GM21526 (cell line): ENCODE data around the gene GSE1.

Experiments used
- ATAC-seq: cut with Tn5 transposase; IDR thresholded peaks from one replicate; pipeline ENCODE4 v1.9.1; 2021; ENCODE audit warnings: moderate library complexity; ENCODE audit not compliant: unreplicated experiment, low FRiP score

The GSE1 gene

GRCh38 chr16:85573696-85574641, 39.2 kb upstream of the GSE1 start:
- no peak for ATAC-seq

DNA sequence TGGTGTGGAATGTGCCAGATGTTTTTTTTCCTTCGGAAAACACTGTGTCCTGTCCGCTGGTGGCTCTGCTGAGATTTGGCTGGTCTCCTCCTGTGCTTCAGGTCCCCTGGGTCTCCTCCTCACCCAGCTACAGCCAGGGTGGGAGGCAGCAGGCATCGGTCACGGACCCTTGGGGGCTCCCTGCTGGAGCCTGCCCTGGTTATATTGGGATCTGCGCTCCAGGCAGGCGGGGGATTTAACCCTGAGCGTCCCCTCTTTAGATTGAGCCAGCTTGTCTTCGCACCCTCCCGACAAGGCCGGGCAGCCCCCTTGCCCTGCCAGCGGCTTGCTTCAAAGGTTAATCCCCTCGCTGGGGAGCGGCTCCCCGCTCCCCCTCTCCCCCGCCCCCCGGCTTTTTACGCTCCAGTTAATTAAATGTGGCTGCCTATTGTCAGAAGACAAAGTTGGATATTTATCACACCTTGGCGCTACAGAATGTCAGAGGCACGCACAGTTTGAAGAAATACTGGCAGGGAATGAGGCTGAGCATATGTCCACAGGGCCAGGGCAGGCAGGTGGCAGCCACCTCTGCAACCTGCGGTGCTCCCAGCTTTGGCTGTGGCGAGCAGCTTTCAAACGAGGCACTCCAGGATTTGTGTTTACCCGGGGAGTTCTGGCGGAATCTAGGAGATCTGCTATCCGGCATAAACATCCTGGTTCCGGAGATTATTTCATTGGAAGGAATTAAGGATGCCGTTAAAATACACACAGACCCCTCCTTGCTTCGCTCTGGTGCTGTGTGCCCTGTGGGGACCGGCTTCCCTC, 38.2 kb upstream of the GSE1 start:
- no peak for ATAC-seq

DNA sequence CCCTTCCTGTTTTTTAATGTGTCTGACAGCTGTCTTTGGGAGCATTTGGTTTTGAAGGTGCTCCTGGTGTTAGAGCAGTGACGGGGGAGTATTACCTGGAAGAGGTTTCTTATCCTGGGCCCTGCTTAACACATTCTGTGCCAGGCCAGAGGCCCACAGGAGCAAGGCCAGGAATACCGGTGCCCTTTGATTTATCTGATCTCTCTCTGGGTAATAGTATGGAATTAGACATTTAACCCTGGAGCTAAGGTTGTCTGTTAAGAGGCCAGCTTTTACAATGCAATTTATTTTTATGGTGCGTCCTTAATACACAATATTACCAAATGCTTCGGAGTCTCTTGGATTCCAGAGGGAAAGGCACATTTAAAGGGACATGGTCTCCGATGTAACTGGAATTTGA, 37.2 kb upstream of the GSE1 start:
- ATAC-seq, result no peak

GRCh38 chr16:85576944-85577343, 36.2 kb upstream of the GSE1 start:
- ATAC-seq, result no peak

- ATAC-seq, result no peak
Observed at GRCh38 chr16:85577899-85578598, 35.1 kb upstream of the GSE1 start.

- no peak for ATAC-seq
Observed at GRCh38 chr16:85578599-85578948, 34.5 kb upstream of the GSE1 start.

DNA sequence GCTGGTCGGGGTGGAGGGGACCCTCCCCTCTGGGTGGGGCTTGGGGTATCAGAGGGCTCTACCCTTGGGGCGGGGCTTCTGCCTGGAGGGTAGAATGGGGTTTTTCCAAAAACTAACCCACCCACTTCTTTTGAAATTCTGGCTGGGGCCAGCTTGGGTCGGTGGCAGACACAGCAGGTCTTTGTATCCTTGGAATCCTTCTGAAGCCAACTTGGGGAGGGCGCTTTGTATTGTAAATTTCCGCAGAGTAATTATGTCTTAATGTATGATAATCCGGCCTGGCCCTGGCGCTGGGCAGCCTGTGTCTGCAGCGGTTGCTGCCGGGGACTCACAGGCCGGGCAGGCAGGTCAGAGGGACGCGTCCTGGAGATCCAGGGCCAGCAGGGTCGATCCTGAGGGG, 33.9 kb upstream of the GSE1 start:
- no peak for ATAC-seq

DNA sequence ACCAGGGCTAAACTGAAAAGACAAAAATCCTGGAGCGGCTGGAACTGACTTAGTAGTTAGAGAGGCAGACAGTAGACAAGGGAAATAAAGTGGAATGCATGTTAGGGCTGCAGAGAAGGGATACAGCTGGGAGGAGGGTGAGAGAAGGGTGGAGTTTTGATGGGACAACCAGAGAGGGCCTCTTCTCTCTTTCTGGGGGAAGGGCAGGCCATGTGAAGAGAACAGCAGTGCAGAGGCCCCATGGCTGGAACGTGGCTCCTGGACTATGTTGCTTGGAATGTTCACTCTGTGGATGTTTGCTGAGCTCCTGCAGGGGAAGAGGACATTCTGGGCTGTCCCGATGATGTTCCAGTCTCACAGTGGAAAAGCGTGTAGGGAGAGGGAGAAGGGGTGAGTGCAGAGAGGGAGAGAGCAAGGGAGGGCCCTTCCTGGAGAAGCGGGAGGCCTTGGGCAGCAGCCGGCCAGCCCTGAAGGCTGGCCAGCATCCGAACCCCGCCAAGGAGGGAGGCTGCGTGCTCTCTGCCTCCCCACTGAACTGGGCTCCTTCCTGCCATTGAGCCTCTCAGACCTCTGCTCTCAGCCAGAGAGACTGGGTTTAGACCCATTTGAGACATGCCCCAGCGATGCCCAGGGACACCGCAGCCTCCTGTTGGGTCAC, 33.1 kb upstream of the GSE1 start:
- no peak for ATAC-seq

DNA sequence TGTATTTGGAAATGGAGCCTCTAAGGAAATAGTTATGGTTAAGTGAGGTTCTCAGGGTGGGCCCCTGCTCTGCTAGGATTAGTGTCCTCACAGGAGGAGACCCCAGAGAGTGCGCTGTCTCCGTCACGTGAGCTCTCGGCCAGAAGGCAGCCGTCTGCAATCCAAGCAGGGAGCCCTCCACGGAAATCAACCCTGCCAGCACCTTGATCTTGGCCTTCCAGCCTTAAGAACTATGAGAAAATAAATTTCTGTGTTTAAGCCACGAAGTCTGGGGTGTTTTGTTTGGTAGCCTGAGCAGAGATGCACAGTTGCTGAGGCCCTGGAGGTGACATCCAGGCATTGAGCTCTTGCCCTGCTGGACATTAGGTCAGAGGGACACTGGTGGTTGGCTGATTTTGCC, 32.4 kb upstream of the GSE1 start:
- ATAC-seq, result no peak

DNA sequence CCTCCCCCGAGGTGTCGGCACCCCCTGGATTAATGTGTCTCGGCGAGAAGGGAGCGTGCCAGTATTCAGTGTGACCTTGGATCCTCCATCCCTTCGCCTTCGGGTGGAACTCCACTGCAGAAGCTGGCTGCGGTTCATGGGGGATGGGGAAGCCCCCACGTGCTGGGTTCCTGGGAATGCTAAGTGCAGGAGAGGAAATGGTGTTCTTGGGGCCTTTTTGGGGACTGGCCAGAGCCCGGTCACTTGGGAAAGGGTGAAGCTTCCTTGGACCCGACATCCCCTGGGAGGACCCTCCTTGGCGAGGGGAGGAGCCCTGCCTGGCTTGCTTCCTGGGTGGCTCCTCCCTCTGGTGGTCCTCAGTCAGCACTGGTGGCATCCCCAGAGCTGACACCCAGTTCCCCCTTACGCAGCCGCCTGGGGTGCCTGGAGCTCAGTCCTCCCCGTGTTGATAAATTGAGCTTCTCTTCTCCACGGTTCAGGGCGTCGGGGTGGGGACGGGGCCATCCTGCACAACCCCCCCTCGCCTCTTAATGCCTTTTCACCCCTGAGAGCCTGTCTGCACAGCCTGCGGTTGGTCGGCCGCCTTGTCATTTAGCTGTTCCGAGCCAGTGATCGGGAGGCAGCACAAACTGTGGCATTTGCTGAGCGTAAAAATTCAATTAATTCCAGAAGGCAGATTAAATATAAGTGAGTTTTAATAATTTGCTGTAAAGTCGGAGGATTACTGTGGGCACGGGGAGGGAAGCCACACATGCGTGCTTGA, 30.7 kb upstream of the GSE1 start:
- ATAC-seq, result no peak

DNA sequence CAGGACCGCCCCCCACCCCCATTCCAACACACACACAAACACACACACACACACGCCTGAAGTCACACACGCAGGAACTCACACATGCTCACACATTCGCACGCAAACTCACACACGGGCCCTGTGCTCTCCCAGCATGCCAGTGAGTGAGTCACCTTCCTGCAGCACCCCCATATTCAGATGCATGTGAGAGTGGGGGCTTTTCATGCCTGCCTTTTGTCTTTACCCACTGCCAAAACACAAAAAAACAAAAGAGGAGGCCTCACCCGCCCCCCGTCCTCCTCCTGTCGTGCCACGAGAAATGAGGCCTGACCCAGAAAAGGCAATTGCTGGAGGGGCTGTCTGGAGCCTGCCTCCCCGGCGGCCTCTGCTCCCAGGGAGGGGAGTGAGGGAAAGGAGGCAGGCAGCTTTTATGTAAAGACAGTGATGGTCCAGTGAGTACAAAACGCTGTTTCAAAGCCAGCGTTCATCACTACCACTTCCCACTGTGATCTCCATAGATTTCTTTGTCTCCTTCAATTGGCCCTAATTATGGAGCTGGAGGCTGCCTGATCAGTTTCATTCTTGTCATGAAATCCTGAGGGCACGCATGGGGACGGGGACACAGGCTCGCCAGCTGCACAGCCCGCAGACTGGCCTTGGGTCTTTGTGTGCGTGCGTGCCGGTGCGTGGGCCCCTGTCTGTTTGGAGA, 29.5 kb upstream of the GSE1 start:
- no peak for ATAC-seq

DNA sequence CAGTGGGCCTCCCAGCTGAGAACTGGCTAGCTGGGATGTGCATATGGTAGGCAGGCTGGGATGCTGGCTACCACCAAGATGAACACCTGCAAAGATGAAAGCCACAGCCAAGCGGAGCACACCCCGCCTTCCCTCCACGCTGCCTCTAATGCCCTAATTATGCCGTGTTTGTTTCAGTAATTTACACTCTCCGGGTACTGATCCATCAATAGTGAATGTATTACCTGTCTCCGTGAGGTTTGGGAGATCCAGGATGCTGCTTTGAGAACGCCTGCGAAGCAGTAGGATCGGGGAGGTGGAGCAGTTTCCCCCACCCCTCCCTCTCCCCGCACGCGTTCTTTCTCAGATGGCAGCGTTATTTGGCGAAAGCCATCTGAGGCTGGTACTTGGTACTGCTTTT, 28.9 kb upstream of the GSE1 start:
- no peak for ATAC-seq

DNA sequence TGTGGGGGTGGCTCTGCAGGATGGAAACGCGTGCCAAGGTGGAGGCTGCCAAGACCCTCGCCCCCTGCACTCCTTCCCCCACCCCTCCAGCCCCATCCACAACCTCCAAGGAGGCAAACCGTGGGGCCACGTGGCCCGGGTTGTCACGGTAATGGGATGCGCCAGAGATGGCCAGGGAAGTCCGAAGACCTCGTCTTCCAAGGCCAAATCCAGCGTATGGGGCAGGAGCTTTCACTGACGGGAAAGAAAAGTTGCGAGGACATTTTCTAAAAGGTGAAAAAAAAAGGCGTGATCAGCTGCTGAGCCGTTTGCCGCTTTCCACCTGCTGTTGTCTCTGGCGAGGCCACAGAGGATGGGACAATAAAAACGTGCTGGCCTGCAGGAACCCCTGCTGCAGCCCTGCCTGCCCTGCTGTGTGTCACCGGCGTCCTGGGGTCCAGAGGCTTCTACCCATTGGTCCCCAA, 28.3 kb upstream of the GSE1 start:
- ATAC-seq, result no peak

GRCh38 chr16:85585711-85586110, 27.4 kb upstream of the GSE1 start:
- ATAC-seq, result no peak

DNA sequence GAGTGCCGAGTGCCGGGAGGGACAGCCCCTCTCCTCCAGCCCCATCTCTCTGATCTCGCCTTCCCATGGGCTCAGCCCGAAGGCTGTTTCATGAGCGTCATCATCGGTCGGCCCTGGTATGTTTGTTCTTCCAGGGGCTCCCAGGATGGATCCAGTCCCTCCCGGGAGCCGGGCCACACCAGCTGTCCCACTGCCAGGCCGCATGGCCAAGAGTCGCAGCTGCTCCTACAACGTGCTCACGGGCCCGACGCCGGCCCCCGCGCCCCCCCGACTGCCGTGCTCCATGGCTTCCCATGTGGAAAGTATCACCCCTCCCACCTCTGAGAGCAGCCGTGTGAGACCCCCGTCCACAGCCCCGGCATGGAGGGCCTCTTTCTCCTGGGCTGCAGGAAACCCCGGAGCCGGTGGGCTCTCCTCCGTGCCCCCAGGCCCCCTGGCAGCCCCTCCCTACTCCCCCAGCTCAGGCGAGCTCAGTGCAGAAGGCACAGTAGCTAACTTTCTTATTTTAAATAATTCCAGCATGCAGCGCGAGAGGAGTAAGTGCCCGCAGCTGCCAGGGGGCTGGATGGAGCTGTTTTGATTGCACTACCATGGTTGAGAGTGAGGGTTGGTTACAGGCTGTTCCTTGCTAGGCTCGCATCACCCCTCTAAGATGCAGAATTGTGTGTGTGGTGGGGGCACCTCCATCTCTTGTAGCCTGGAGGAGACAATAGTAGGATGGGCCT, 26.6 kb upstream of the GSE1 start:
- ATAC-seq, result no peak

- ATAC-seq, result no peak
Observed at GRCh38 chr16:85587762-85588556, 25.2 kb upstream of the GSE1 start.

DNA sequence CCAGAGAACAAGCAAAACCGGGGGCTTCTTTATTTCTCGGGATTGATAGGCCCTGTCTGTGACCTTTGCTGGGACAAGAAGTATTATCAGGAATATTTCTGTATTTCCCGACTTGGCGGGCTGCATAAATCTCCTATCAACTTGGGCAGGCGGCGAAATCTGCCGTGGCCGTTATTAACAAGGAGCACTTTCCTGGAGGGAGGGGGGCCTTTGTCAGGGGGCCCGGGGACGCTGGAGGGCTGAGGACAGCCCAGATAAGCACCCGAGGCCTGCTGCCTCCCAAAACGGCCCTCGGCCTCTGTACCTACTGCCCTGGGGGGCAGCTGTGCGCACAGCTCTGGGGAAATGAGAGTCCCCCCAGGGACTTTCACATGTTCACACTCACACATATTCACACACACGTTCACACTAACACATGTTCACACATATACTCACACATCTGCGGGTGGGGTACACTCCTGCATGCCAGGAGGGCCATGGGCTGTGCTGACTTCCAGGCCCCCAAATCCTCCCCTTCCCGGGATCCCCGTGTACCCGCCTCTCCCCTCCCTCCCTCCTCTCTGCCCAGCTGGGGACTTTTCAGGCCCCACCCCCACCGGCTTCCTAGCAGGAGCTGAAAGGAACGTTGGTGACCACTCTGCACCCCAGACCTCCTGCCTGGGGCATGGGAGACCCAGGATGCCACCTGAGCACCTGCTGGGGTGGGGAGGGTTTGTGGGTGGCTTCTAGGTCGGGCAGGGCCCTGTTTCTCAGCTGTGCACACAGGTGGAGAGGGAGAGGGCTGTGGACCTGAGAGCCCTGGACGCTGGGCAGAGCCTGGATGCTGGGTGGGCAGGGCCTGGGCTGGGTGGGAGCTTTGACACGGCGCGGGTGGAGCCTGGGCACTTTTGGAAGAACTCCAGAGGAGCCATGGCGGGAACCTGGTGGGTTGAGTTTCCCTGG, 24.3 kb upstream of the GSE1 start:
- no peak for ATAC-seq
